ENCODE results near the gene CABLES1. TPM values are rescaled to one million over a fixed set of nuclear protein-coding genes. Genes with fewer than 3 reads are reported as not detected.

Gene CABLES1
- total RNA-seq, 4 donors from 2014 or later = 4.0 to 24.0 (median 10.2) TPM

GRCh38 chr18:23189099-23189498, 53.8 kb downstream of the CABLES1 start:
- no peaks in the 10 kb centered on the region for H3K27me3 ChIP-seq
- no peak overlapping the region for H3K27ac ChIP-seq
- peaks cover 0 to 10% (median 6%) of the 10 kb centered on the region in 3 donors for H3K4me1 ChIP-seq
- no peaks in the 10 kb centered on the region for H3K9me3 ChIP-seq
- H3K36me3 ChIP-seq = peaks cover 0 to 6% of the 10 kb centered on the region in 2 donors
- TF ChIP-seq, protein P1, sequence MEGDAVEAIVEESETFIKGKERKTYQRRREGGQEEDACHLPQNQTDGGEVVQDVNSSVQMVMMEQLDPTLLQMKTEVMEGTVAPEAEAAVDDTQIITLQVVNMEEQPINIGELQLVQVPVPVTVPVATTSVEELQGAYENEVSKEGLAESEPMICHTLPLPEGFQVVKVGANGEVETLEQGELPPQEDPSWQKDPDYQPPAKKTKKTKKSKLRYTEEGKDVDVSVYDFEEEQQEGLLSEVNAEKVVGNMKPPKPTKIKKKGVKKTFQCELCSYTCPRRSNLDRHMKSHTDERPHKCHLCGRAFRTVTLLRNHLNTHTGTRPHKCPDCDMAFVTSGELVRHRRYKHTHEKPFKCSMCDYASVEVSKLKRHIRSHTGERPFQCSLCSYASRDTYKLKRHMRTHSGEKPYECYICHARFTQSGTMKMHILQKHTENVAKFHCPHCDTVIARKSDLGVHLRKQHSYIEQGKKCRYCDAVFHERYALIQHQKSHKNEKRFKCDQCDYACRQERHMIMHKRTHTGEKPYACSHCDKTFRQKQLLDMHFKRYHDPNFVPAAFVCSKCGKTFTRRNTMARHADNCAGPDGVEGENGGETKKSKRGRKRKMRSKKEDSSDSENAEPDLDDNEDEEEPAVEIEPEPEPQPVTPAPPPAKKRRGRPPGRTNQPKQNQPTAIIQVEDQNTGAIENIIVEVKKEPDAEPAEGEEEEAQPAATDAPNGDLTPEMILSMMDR (IDR thresholded peaks at IDR 0.05) = no peak
- TF ChIP-seq EP300 (IDR thresholded peaks at IDR 0.05) (no peak), POLR2AphosphoS5 (IDR thresholded peaks at IDR 0.05) (no peak), POLR2A (IDR thresholded peaks at IDR 0.05) (no peak)
- WGBS, 2 donors (ENCODE audit: low coverage in 1 of 2) = 83 to 90% methylated on average over 2 to 3 of the region's 7 CpGs
- ATAC-seq = no peak
- no peak overlapping the region for H3K4me3 ChIP-seq

DNA sequence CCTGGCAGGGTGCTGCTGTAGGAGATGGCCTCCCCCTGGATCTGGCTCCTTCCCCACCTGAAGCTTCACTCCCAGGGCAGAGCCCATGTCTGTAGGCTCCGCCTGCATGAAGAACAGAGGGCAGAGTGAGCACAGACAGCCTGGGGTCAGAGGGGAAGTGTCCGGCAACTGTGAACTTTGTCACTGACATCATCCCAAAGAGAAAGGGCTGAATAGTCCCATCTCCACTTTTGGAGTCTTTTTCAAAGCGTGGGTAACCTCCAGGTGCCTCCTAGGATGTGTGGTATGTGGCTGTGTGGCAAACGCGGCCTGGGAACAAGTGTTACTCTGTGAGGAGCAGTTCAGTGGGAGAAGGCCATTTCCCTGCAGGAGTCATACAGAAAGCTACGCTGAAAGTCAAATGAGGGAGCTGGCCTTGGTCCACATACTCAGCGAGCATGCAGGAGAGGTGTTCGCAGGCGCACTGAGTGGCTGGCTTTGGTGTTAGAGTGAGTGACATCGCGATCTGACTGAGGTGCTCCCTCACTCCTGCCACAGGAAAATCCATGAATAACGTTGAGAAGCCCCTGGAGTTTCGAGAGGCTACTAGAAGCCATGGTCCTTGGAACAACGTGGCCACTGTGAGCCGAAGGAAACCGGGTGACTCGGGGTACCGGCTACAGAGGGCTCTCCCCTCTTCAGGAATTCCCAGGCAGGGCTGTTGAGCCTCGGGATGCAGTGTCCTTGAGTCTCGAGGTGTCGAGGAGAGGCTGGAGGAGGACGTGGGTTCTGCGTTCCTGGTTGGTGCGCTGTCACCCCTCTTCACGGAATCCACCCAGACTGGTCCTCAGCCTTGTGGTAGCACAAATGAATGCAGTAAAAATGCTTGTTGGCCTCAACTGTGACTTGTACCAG, 54.7 kb downstream of the CABLES1 start:
- Histone ChIP-seq H3K27ac (no peak overlapping the region), H3K27me3 (no peaks in the 10 kb centered on the region), H3K9me3 (no peaks in the 10 kb centered on the region), H3K4me3 (no peak overlapping the region), H3K4me1 (peaks cover 0 to 10% (median 6%) of the 10 kb centered on the region in 3 donors), H3K36me3 (peaks cover 0 to 6% of the 10 kb centered on the region in 2 donors)
- no peak for ATAC-seq
- TF ChIP-seq EP300 (IDR thresholded peaks at IDR 0.05) = no peak
- WGBS, 2 donors (ENCODE audit: low coverage in 1 of 2) = 80 to 87% methylated on average over 1 to 6 of the region's 25 CpGs

DNA sequence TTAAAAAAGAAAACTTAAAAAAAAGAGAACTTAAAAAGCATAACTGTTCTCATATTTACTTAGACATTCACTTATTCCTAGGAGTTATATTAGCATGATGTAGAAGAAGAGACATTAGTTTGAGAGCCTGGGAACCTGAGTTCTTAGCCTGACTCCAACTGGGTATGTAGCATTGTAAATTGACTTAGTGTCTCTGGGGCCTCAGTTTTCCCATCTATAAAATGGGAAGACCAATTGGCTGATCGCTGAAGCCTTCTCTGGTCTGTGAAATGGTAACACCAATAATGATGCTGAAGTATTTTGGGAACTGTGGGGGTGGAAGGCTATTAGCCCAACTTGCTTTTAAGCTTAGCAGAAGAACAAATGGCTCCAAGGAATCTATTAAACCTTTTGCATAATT, 55.9 kb downstream of the CABLES1 start:
- no peak for ATAC-seq
- H3K27me3 ChIP-seq = no peaks in the 10 kb centered on the region
- peaks cover 0 to 22% (median 6%) of the 10 kb centered on the region in 3 donors for H3K4me1 ChIP-seq
- no peak overlapping the region for H3K4me3 ChIP-seq
- peaks cover 0 to 6% of the 10 kb centered on the region in 2 donors for H3K36me3 ChIP-seq
- H3K27ac ChIP-seq = no peak overlapping the region
- TF ChIP-seq POLR2A (IDR thresholded peaks at IDR 0.05) = no peak
- TF ChIP-seq, protein P1 (IDR thresholded peaks at IDR 0.05) = no peak
- TF ChIP-seq EP300 (IDR thresholded peaks at IDR 0.05) = no peak
- TF ChIP-seq POLR2AphosphoS5 (IDR thresholded peaks at IDR 0.05) = no peak
- 90% methylated on average over 1 of the region's 1 CpG; no CpG with 5 or more reads in 1 of the 2 donors for WGBS, 2 donors (ENCODE audit: low coverage in 1 of 2)
- no peaks in the 10 kb centered on the region for H3K9me3 ChIP-seq

DNA sequence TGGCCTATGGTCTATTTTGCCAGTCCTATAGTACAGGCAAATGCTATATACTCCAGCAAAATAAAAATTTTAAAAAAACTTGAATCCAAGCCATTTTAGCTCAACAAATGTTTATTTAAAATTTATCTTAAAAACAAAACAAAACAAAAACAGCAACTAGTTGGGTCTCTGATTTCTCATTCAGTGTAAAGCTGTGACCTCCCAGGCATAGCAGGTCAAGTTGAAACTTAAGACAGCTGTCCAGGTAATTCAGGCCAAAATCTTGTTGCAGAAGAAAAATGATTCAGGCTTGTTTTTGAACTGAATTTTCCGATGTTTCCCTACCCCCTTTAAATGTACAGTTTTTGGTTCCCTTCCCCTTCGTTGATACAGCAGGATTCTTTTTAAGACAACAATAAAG, 58.5 kb downstream of the CABLES1 start:
- H3K4me1 ChIP-seq = peaks cover 0 to 26% (median 6%) of the 10 kb centered on the region in 3 donors
- TF ChIP-seq EP300 (IDR thresholded peaks at IDR 0.05) (no peak), POLR2A (IDR thresholded peaks at IDR 0.05) (no peak)
- TF ChIP-seq, protein P1 (IDR thresholded peaks at IDR 0.05) = no peak
- no peak overlapping the region for H3K4me3 ChIP-seq
- peak overlapping the region in 2 of 4 donors; percentile 1 to 60 for H3K27ac ChIP-seq
- ATAC-seq = no peak
- H3K36me3 ChIP-seq = peaks cover 0 to 6% of the 10 kb centered on the region in 2 donors
- H3K9me3 ChIP-seq = no peaks in the 10 kb centered on the region
- WGBS, 2 donors (ENCODE audit: low coverage in 1 of 2) = 63 to 80% methylated on average over 1 to 2 of the region's 2 CpGs
- no peaks in the 10 kb centered on the region for H3K27me3 ChIP-seq

DNA sequence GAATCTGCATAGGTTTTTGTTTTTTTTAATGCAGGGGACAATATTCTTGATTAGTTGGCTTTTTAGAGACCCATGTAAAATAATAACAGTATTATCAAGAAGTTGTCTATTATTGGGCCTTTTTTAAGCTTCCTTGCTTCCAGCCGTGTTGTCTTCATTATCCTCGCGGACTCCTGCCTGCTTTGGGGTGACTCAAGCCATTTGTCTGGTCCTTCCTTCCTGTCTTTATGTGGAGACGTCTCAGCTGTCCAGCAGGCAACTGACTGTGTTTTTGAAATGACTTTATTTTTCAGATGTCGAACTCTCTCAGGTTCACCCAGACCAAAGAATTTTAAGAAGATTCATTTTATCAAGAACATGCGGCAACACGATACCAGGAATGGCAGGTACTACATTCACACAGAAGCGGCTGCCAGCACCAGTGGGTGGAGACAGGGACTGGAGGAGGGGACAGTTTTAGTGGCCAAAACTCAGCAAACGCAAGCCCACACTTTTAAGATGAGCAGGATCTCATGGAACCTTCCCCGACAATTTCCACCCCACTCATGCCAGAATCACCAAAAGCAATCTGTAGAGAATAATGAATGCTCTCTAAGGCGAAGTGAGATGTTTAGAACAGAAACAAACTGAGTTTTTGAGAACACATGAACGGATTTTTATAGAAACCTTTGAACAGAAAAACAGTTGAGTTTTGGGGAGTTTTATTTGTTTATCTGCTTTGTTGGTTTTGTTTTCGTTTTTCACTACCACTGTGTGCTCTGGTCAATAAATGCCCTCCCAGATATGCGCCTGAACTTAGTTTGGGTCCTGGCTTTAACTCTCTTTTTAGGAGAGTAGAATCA, 59.1 kb downstream of the CABLES1 start:
- peaks cover 0 to 26% (median 6%) of the 10 kb centered on the region in 3 donors for H3K4me1 ChIP-seq
- no peaks in the 10 kb centered on the region for H3K9me3 ChIP-seq
- peak; percentile 44 for ATAC-seq
- peak overlapping the region in 3 of 4 donors; percentile 1 to 60 (median 22) for H3K27ac ChIP-seq
- H3K27me3 ChIP-seq = no peaks in the 10 kb centered on the region
- H3K4me3 ChIP-seq = no peak overlapping the region
- TF ChIP-seq, protein P1 (IDR thresholded peaks at IDR 0.05) = no peak
- TF ChIP-seq POLR2AphosphoS5 (IDR thresholded peaks at IDR 0.05) (no peak), POLR2A (IDR thresholded peaks at IDR 0.05) (no peak), EP300 (IDR thresholded peaks at IDR 0.05) (no peak)
- H3K36me3 ChIP-seq = peaks cover 0 to 6% of the 10 kb centered on the region in 2 donors
- WGBS, 2 donors (ENCODE audit: low coverage in 1 of 2) = 56 to 58% methylated on average over 9 to 10 of the region's 14 CpGs

All from gastroesophageal sphincter (tissue), 4 donors.